T-helper 9 cell (primary cell): ENCODE measurements around the gene PDE1C.

Experiments
- DNase-seq: peaks from one replicate; pipeline ENCODE4 v3.0.0-alpha.2; 2020

PDE1C gene

DNA sequence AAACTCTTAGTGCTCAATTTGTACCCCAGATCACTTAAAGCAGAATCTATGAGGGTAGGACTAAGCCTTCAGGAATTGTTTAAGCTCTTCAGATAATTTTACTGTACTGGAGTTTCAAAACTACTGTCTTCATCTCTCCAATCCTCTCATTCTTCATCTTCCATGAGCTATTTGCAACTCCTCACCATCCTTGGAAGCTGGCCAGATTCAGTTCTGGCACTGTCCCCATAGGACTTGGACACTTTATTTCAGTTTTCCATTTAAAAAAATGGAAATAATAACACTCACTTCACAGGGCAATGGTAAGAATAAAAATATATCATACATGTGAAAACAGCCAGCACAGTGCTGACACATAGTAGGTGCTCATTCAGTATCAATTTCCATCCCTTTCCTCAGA, 308.6 kb downstream of the PDE1C start:
- no peak for DNase-seq

DNA sequence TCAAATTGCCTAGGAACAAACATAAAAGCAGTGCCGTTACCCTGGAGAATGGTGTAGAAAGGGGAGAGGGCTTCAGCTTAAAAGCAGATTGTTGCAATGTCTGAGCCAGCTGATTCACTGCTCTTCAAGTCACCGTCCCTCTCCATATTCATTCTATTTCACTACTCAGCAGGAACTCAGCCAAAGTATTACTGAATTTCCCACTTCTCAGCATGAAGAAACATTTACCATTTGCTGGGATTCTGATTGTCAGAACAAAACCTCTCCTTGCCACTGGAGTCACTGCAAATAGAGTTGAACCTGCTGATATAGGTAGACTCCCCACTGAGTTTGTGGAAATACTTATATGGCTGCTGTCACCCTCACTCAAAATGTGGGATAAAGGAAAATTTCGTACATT, 311.5 kb downstream of the PDE1C start:
- DNase-seq, result no peak

DNA sequence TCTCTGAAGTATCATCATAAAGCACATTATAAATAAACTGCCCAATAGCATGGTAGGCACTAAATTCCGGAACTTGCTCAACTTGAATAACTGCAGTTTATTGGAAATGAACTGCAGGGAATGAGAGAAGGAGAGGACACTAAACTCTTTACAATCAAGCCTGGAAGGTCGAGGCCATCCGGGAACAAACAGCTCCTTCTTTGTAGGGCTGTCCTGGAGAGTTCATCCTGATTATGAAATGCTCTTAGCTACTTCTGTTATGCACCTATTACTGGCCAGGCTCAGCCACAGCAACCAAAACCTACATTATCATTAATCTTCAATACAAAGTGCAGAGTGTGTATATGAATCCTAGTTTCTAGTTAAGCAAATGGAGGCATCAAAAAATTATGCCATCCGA, 318.5 kb downstream of the PDE1C start:
- DNase-seq, result no peak

DNA sequence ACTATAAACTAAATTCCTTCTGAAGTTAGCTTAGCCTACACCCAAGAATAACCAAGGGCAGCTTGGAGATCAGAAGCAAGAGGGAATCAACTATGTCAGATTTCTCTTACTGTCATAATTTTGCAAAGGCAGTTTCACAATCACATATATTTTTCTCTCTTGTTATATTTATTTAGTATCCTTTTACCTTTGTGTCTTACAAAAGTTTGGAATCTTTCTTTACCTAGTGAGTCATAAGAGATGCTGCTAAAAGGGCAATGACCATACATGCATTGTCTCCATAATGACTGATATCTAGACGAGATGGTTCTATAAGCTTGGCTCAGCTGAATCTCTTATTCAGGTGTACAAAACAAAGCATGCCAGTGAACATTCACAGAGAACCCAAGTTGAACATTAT, 322.1 kb downstream of the PDE1C start:
- DNase-seq, result no peak

DNA sequence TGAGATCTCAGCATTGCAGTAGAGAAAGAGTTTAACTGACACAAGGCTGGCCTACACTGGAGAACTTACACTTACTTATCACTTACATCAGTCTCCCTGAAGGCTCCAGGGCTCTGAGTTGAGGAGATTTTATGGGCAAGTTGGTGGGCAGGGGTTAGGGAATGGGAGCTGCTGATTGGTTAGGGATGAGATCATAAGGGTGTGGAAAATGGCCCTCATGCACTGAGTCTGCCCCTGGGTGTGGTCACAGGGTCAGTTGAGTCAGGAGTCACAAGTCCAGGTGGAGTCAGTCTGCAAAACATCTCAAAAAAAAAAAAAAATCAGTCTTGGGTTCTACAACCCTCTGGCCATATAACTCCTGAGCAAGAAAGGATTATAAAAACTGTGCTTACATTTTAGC, 322.7 kb downstream of the PDE1C start:
- DNase-seq, result no peak

DNA sequence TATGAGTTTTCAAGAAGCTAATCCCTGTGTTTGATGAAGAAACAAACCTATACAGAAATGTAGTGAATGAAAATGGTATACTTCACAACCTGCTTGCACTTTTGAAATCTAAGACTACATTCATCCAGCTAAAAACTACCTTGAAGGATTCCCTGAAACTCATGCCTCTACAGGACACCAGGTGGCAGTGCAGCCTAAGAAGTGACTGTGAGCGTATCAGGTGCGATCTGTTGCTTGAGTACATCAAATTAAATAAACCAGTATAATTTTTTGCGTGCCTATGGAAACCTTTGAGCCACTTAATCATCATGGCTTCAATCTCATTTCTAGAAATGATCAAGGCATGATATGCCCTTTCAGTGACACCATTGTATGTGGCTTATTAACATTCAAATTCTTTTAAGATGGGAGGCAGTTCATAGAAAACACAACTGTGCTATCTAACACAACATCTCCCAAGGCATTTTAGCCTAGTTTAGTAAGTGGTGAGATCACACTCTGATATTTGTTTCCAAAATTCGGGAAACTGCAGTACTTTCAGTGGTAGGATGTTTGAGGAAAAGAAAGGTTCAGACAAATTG, 325.8 kb downstream of the PDE1C start:
- no peak for DNase-seq

DNA sequence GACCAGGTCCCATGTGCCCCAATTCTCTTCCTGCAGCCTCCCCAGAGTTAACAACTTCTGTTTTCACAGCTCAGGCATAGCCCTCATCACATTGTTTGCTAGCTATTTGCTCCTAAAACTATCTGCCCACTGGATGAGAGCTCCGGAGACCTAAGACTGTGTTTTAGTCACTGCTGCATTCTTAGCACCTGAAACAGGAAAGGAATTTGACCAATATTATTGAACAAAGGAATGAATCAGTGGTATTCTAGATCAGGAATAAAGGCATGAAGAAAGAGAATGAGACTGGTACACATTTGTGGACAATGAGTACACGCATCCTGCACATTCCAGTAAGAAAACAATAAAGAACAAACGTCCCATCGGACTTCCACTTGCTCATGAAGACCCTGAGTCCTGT, 328.4 kb downstream of the PDE1C start:
- DNase-seq, result no peak

DNA sequence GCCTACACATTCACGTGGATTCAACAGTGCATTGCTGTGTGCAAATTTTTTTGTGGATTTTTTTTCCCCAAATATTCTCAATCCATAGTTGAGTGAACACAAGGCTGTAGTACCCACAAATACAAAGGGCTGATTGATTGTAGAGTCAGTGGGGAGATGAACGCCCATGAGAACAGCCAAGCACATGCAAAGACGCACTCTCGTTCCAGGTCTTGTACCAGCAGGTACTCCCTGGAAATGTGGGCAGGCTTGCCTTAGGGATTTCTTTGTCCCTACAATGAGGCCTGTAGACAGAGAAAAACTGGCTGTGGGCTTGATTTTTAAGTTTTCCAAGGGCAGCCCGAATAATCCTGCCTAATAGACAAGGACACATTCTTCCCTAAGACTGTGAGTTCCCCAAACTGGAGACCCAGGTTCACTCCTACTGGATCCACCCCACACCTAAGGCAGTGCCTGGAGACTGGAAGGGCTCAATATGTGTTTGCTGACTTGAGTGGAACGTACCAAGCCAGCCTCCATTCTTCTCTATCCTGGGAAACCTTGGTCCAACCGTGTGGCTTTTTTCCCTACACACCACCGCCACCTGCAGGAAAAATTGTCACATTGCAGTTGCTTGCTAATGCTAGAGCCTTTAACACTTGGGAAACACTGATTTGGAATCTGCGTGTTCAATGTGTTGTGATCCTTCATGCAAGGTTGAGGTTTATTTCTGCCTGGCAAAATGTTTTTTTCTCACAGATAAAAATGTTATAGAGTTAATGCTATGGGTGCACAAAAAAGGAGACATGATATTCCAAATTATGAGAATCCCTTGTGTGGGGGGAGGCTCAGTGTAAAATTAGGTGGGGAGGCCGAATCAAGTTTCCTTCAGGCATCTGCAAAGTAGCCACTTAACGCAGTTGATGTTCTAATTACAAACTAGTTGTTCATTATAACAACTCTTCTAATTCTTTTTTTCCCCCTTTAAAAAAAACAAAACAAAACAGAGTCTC, 333.9 kb downstream of the PDE1C start:
- no peak for DNase-seq

DNA sequence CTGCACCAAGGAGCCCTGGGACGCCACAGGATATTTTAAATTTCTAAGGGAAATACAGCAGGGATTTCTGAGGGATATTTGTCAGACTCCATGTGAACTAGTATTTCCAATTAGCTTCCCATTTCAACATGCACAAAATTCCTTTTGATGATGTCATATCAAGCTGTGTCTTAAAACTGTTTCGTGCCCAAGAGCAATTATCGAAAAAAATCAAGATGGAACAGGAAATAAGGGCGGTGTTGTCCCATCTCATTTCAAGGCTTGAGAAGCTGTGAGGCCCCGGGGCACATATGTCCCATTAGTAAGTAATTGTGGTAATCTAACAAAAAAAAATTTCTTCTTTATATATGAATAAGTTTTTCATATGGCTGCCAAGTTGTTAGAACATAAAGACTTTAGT, 335.8 kb downstream of the PDE1C start:
- no peak for DNase-seq

DNA sequence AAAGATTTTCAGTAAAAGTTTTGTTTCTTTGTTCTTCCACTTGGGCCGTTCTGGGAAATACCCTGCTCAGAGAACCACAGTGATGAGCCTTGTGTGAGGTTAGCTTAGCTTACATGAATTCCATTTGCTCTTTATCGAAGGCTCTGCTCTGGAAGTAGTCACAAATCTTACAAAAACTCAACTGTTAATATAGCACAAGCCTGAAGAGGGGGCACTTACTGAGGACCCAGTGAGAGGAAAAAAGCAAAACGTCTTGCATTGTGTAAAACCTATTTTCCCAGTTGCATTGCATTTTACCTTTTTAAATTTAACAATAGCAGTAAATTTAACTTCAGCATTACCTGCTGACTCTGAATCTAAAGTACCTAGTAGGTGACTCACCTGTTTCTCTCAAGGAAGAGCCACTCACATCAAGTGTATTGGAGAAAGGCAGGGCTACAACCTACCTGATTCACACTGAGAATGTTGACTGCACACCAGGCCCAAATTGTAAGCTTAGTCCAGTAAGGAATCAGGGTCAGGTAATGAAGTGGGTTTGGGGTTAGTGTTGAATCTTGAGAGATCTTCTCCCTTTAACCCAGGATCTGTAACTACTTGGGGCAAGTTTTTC, 340.9 kb downstream of the PDE1C start:
- DNase-seq, result no peak

DNA sequence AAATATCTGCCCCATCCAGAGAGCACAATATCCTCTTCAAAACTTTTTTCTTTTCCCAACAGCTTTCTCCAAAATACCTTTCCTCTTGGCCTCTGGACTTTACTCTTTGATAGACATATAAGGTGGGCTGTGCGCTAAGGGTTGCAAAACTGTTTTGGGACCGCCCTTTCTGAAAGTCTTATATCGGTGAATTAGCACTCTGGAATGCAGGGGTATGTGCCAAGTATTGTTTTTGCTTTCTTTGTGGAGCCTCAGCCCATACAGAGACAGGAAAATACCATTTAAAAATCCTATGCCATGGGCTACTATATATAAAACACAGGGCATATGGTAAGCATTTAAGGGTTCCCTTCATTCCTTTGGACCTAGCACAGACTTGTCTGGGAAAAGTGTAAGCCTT, 345.5 kb downstream of the PDE1C start:
- no peak for DNase-seq

DNA sequence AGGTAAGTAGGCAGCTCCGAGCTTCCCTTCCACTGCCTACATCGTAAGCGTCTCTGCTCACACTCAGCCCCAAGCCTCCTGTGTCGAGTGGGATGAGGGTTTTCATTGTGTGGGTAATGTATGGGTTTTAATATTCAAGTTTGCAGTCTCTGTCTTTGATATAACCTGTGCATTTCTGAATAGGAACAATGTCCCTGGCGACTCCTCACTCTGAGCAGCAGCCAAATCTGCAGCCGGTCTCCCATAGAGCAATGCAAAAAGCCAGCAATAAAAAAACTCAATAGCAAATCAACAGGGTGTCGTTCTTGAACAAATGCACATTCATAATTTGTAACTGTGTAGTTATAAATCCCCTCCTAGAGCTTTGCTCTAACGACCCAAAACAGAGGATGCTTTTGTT, 349.8 kb downstream of the PDE1C start:
- DNase-seq, result no peak

DNA sequence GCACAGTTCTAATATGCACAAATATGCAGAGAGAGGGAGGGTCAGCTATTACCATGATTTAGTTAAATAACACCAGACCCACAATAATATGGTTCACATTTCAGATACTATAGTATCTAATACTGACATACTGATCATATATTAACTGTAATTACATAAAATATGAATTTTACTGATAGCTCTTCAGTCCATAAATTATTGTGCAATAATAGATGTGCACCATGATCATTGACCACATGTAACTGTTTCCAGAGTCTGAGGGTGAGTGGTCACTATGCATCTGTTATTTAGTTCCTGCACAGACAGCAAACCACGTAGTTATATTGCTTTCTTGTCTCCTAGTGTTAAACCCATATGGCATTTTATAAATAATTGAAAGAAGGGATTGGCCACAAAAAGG, 353.9 kb downstream of the PDE1C start:
- DNase-seq, result no peak

DNA sequence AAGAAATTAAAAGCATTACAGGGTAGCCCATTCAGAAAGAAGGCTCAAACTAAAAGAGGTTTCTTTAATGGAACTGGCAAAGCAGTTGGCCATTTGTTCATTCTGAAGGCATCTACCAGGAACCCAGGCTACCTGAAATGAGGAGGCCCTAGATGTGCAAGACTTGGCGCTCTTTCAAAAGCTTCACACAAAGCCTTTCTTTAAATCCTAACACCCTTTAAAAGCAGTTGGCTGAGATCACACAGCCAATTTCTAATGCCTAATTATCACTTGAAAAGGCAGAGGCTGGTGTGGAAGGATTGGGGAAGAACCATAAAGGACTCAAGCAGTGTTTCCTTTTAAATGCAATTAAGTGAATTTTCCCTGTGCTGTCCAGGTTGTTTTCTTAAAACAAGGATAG, 360.0 kb downstream of the PDE1C start:
- DNase-seq, result no peak

DNA sequence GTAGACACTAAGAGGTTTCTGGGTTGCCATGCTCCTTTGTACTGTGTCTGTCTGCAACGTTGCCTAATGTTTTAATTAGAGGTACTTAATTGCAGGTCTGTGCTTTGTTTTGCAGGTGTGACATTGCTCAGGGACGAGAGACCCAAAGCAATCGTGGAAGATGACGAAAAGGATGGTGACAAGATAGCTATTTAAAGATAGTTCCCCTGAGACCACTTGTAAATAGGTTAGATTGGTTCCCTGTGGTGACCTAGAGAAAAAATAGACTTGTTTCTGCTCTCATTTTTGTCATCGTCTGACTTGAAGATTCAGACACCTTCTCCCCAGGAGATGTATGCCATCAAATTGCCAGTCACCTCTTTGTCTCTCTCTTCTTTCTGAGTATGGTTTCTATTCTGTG, 363.1 kb downstream of the PDE1C start:
- no peak for DNase-seq

DNA sequence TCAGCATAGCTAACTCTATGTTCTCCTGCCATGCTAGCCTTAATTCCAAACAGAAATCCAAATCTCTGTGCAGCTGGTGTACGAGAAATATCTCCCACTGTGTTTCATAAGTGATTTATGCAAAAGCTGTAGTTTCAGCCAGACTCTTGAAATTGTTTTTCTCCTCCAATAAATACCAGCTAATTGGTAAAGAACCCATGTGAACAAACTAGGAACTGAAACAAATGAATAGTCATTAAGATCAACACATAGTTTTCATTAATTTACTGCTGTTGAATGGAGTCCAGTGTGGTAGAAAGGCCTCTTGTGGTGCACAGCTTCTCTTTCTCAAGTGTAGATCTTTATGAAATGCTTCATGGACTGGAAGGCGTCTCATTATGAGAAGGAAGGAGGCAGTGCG, 364.8 kb downstream of the PDE1C start:
- no peak for DNase-seq

DNA sequence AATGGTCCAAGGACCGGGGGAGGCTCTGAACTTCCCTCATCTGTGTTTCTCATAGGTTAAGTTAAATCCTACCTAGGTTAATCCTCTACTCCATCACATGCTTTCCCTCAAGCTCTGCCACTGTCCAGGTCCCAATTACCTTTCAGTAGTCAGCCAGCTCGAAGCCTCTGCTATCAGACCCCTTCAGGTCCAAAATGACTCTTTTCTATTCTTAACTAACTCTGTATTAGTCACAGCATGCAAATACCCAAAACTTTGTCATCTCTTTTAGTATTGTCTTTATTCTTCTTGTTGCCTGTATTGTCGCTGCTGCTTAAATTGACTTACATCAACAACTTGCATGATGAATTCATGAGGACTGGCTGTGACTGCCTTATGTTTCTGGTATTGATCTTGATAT, 367.9 kb downstream of the PDE1C start:
- DNase-seq, result no peak
